MM.1S (cell line): ENCODE results near the gene CPLX1.

Experiments used
- CTCF ChIP-seq: fragments of 300-600 bp; sonication (generic); IDR thresholded peaks from 2 replicates; pipeline ENCODE4 v1.5.1; 2016; ENCODE audit warnings: antibody characterized with exemption, low read length, mixed read lengths
- EZH2 ChIP-seq: fragments of 300-600 bp; sonication (generic); optimal IDR thresholded peaks from 2 replicates; pipeline ENCODE3; 2017; ENCODE audit warnings: low read depth, mild to moderate bottlenecking, antibody characterized with exemption, low read length, mixed read lengths

- TF ChIP-seq CTCF (no peak), EZH2 (no peak)
Measured at GRCh38 chr4:849478-850175, 23.7 kb upstream of the CPLX1 start.
